GM18873 (cell line): ENCODE measurements around the gene SLC31A2.

Experiments
- ATAC-seq: cut with Tn5 transposase; IDR thresholded peaks from one replicate; pipeline ENCODE4 v1.9.1; 2021; ENCODE audit warnings: mild to moderate bottlenecking, moderate library complexity, moderate number of reproducible peaks; ENCODE audit not compliant: unreplicated experiment, low FRiP score

The SLC31A2 gene

DNA sequence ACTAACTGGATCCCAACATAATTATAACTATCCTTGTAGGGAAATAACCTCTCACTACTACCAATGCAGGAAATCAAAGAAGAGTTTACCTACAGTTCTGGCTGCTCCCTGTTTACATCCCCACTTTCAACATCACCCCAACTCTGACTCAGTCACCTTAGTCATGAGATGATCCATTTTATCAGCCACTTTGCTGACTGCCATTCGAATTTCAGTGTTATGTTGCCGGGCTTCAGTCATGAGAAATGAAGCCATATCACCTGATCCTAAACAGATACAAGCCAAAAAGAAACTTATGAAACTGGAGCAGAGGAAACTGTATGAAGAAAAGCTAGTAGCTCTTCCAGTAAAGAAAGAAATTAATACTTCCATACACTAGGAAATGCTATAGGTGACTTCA lies 33.7 kb downstream of the SLC31A2 start:
- no peak for ATAC-seq

DNA sequence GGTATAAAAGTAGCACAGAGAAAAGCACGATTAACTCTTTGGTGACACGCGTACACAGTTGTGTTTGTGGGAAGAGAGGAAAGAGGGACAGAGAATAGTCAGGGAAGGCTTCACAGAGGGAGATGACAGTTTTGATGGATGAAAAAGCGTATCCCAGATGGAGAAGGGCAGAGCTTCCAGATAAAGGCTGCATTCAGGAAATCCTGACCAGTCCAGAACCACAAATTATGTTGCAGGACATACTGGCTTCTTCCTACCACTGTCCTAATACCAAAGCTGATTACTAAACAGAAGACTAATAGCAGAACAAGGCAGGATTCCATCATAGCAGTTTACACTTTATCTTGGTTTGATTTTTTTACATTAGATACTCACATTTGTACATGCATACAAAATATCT lies 34.5 kb downstream of the SLC31A2 start:
- ATAC-seq, result no peak

DNA sequence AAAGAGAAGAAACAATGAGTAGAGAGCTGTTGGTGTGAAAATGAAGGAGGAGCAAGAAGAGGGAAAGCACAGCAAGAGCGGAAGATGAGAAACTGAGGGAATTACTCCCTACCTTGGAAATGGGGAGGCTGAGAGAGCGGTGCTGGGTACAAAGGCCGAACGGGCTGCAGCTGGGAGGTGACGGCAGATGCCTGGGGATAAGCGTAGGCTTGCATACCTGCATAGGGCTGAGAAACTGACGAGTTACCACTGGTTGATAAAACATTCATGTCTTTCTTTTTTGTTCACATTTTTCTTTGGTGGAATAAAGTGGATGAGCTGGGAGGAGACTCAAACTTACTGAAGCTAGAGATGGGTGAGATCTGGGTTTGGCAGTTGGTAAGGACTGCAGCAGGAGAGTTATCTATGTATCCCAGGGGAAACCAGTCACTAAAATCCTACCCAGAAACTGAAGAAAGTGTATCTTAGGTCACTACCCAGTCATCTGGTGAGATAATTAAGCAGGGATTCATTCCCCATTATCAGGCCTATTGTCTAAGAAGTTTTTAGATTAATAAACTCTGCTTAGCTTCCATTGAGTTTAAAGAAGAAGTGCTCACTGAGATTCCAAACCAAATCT lies 35.4 kb downstream of the SLC31A2 start:
- ATAC-seq, result no peak

DNA sequence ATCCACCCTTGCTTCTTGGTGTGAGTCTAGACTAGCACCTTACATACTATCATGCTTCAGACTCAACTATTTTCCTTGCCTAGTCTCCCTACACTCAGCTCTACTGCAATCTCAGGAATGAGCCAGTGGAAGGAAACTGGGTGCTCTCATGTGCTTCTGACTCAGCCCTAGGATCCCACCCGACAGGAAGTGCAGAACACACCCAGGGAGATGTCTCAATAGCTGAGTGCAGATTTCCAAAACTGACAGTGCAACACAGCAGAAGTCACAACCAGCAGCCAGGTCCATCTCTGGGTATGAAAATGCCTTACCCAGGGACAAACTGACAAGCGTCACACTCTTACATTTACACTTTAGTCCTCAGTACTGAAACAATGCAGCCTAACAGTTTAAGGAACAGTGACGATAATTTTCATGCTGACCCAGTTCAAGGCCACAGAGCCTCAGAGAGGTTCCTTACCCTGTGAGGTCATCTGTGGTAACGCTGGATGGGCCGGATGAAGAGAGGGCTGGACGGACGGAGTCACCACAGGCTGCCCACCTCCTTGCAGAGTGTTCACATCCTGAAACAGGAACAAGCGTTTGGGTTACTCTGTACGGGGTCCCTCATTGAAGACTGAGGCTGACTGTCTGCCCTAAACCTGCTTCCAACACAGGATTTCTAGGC lies 37.3 kb downstream of the SLC31A2 start:
- ATAC-seq, result no peak

DNA sequence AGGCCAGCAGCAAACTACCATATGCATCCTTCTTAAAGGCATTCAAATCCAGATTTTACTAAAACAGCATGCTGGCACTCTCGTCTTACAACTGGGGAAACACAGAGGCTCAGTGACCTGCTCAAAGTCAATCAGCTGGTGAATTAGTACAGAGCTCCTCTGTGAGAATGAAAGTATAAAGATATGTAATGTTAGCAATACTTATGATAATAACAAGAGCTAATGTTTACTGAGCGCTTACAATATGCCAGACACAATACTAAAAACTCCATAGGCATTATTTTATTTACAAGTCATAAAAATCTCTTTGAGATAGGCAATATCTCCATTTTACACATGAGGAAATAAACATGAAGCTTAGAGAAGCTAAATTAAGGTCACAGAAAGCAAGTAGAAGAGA lies 41.6 kb downstream of the SLC31A2 start:
- no peak for ATAC-seq

DNA sequence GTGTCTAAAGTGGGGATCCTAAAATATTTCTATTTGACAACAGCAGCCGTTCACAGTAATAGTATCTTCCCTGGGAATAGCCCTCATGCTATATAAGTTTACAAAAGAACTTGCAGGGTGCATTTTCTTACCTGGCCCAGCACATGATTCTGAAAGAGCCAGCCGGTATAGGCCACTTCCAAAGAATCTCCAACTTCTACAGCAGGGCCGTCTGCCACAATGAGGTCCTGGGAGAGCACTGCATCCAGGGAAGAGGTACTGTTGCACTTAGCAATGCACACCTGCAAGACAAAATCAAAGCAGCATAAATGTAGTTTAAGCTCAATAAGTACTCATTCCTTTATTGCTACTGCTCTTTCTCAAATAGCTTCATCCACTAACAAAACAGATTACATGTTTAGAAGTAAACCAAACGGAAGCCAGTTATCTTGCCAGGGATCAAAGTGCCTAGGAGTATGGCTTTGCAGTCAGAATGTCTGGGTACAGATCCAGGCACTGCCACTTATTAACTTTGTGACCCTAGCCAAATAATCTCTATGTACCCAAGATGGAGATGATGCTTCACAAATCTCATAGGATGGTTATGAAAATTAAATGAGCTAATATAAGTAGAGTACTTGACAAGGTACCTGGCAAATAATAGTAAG lies 49.0 kb downstream of the SLC31A2 start:
- no peak for ATAC-seq

DNA sequence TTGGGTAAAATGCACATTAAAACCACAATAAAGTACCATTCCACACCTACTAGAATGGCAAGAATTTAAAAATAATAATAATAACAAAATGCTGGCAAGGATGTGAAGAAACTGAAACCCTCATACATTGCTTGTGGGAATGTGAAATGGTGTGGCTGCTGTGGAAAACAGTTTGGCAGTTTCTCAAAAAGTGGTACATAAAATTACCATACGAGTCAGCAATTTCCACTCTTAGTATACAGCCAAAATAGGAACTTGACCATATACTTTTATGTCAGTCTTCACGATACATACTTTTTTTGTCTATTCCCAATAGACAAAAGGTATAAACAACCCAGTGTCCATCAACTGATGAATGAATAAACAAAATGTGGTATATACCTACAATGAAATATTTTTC lies 54.6 kb downstream of the SLC31A2 start:
- no peak for ATAC-seq

DNA sequence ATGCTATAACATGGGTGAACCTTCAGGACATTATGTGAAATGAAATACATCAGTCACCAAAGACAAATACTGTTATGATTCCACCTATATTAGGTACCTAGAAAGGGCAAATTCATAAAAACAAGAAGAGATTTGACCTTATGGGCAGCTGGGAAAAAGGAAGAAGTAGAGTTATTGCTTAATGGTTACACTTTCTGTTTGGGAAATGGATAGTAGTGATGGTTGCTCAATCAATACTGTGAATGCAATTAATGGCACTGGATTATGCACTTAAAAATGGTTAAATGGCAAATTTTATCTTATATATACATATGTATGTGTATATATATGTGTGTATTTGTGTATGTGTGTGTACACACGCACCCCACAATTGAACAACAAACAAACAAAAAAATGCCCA lies 55.1 kb downstream of the SLC31A2 start:
- no peak for ATAC-seq

DNA sequence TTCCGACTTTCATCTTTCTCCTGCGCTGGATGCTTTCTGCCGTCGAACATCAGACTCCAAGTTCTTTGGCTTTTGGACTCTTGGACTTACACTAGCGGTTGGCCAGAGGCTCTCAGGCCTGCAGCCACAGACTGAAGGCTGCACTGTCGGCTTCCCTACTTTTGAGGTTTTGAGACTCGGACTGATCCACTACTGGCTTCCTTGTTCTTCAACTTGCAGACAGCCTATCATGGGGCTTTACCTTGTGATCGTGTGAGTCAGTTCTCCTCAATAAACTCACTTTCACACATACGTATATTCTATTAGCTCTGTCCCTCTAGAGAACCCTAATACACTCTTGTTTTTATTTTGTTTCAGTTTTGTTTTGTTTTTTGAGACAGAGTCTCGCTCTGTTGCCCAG lies 60.0 kb downstream of the SLC31A2 start:
- no peak for ATAC-seq
